G401 (cell line): ENCODE results near the gene ANKRD39. TPM values are rescaled to one million over a fixed set of nuclear protein-coding genes. Genes with fewer than 3 reads are reported as not detected.

Experiments
- DNase-seq: peaks from one replicate; pipeline ENCODE4 v3.0.0-alpha.2; 2015; ENCODE audit warnings: low spot score
- in situ Hi-C: cut with HindIII; loops from 2 replicates; pipeline ENCODE4 v1.10.0; 2016; ENCODE audit warnings: low sequenced_read_pairs, mixed read lengths
- total RNA-seq: library from RNA; depleted of rRNA; stranded (reverse); fragments of >200 nt; shearing (Covaris generic); gene quantifications from 2 replicates; pipeline ENCODE4 v1.2.3, GENCODE V29; 2014; rRNA removed

ANKRD39 gene
- total RNA-seq, 1 experiment from 2014 or later, result 28.4 TPM

GRCh38 chr2:96801005-96801785, 56.6 kb downstream of the ANKRD39 start:
- DNase-seq, result peak; percentile 88
- in situ Hi-C loops, result no loop called here

- DNase-seq, result no peak
- in situ Hi-C loops, result no loop called here
Measured at GRCh38 chr2:96800061-96801004, 57.5 kb downstream of the ANKRD39 start.

- in situ Hi-C loops, result no loop called here
- peak; percentile 55 for DNase-seq
Measured at GRCh38 chr2:96799623-96799935, 58.2 kb downstream of the ANKRD39 start.

GRCh38 chr2:96798733-96799622, 58.8 kb downstream of the ANKRD39 start:
- in situ Hi-C loops, result no loop called here
- DNase-seq, result no peak

Other genes with a start within 250 kb of the ANKRD39 start
- gene KANSL3, start 219.7 kb downstream of the ANKRD39 start, total RNA-seq, result 17.7 and 33.5 TPM in 2 replicates
- gene FER1L5, start 215.3 kb downstream of the ANKRD39 start, total RNA-seq, result not detected in 2 replicates
- 31.8 and 75.0 TPM in 2 replicates for gene LMAN2L, start 118.0 kb downstream of the ANKRD39 start, total RNA-seq
- gene CNNM4, start 97.1 kb downstream of the ANKRD39 start, total RNA-seq, result 6.2 and 7.6 TPM in 2 replicates
- 15.9 and 16.6 TPM in 2 replicates for gene CNNM3, start 41.7 kb downstream of the ANKRD39 start, total RNA-seq
- 2.2 and 3.5 TPM in 2 replicates for gene ANKRD23, start 14.0 kb downstream of the ANKRD39 start, total RNA-seq
- gene SEMA4C, start 12.1 kb upstream of the ANKRD39 start, total RNA-seq, result 37.9 and 40.6 TPM in 2 replicates
- gene FAM178B, start 128.6 kb upstream of the ANKRD39 start, total RNA-seq, result not detected in 2 replicates
- 30.4 and 38.4 TPM in 2 replicates for gene FAHD2B, start 236.9 kb upstream of the ANKRD39 start, total RNA-seq